G401 (cell line): ENCODE measurements around the gene MBNL2. TPM values are rescaled to one million over a fixed set of nuclear protein-coding genes. Genes with fewer than 3 reads are reported as not detected.

ENCODE experiments used
- DNase-seq: peaks from one replicate; pipeline ENCODE4 v3.0.0-alpha.2; 2015; ENCODE audit warnings: low spot score
- in situ Hi-C: cut with HindIII; loops from 2 replicates; pipeline ENCODE4 v1.10.0; 2016; ENCODE audit warnings: low sequenced_read_pairs, mixed read lengths
- total RNA-seq: library from RNA; depleted of rRNA; stranded (reverse); fragments of >200 nt; shearing (Covaris generic); gene quantifications from 2 replicates; pipeline ENCODE4 v1.2.3, GENCODE V29; 2014

MBNL2 gene
- total RNA-seq, 1 experiment from 2014 or later: 3.0 TPM

- DNase-seq: no peak
- in situ Hi-C loops: no loop called here
Observed at GRCh38 chr13:97229699-97230098, 7.6 kb downstream of the MBNL2 start.

GRCh38 chr13:97231118-97231828 lies 9.1 kb downstream of the MBNL2 start:
- in situ Hi-C loops: no loop called here

GRCh38 chr13:97231829-97232196 lies 9.7 kb downstream of the MBNL2 start:
- DNase-seq: no peak
- in situ Hi-C loops: no loop called here

More at GRCh38 chr13:97231118-97231828, 9.1 kb downstream of the MBNL2 start:
- DNase-seq: no peak

GRCh38 chr13:97233499-97233898 lies 11.4 kb downstream of the MBNL2 start:
- DNase-seq: no peak
- in situ Hi-C loops: no loop called here

- DNase-seq: no peak
- in situ Hi-C loops: no loop called here
Observed at GRCh38 chr13:97234236-97234635, 12.1 kb downstream of the MBNL2 start.

GRCh38 chr13:97234742-97235141 lies 12.6 kb downstream of the MBNL2 start:
- DNase-seq: peak; percentile 61
- in situ Hi-C loops: no loop called here

- in situ Hi-C loops: no loop called here
- peak; percentile 66 for DNase-seq
Observed at GRCh38 chr13:97235549-97236231, 13.6 kb downstream of the MBNL2 start.

GRCh38 chr13:97237388-97237787 lies 15.3 kb downstream of the MBNL2 start:
- in situ Hi-C loops: no loop called here
- no peak for DNase-seq

- DNase-seq: no peak
- in situ Hi-C loops: no loop called here
Observed at GRCh38 chr13:97238432-97238831, 16.3 kb downstream of the MBNL2 start.

- no peak for DNase-seq
- in situ Hi-C loops: no loop called here
Observed at GRCh38 chr13:97238883-97239282, 16.8 kb downstream of the MBNL2 start.

- in situ Hi-C loops: no loop called here
- DNase-seq: no peak
Observed at GRCh38 chr13:97239306-97239705, 17.2 kb downstream of the MBNL2 start.

GRCh38 chr13:97239943-97240787 lies 18.0 kb downstream of the MBNL2 start:
- in situ Hi-C loops: no loop called here
- no peak for DNase-seq

GRCh38 chr13:97240788-97241734 lies 18.9 kb downstream of the MBNL2 start:
- in situ Hi-C loops: no loop called here
- peak; percentile 57 for DNase-seq

- DNase-seq: no peak
- in situ Hi-C loops: no loop called here
Observed at GRCh38 chr13:97241761-97242160, 19.6 kb downstream of the MBNL2 start.

GRCh38 chr13:97242755-97243497 lies 20.8 kb downstream of the MBNL2 start:
- in situ Hi-C loops: no loop called here

GRCh38 chr13:97243915-97244781 lies 22.0 kb downstream of the MBNL2 start:
- in situ Hi-C loops: no loop called here
- DNase-seq: peak; percentile 46

More at GRCh38 chr13:97242755-97243497, 20.8 kb downstream of the MBNL2 start:
- DNase-seq: no peak

GRCh38 chr13:97245011-97245410 lies 22.9 kb downstream of the MBNL2 start:
- in situ Hi-C loops: no loop called here
- DNase-seq: no peak
